ENCODE measurements around the gene SYCP2.
"Not testable (repeated sequence)": the region's sequence is repeated elsewhere in the genome, so short reads cannot be mapped to it uniquely, and the experiment has no call there.

SYCP2 gene

DNA sequence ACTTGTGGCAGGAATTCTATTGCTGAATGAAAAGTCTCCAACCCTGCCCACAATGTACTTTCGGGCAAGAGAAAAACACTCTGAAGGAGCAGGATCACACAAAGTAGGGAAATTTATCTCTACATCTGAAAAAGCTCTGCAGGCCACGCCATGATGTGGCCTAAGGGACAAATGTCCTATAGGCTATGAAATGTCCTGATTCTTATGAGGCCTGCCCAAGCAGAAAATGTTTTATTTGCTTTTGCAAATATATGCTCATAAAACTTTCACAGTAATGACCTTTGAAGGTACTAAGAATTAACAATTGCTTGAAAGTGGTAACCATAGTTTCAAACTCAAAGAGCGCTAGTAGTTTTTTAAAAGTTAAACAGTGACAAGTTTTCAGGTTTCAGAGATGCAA, 31.0 kb downstream of the SYCP2 start:
- no peak for DNase-seq (ENCODE audit: low read depth in 3 of 3)

DNA sequence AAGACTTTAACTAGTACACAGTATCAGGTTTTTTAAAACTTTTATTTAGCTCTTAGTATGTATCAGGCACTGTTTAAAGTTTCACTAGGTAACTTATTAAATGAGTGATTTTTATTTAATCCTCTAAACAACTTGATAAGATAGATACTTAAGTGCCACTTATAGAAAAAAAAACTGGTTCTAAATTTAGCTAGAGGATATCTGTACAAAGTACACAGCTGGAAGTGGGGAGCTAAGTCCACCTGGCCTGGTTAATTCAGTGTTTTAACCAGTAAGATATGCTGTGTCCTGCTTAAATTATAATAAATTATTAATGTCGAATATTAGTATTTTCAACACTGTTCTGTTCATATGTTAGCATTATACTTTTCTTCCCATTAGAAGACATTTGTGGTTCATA, 37.5 kb downstream of the SYCP2 start:
- DNase-seq (ENCODE audit: low read depth in 3 of 3) = no peak

DNA sequence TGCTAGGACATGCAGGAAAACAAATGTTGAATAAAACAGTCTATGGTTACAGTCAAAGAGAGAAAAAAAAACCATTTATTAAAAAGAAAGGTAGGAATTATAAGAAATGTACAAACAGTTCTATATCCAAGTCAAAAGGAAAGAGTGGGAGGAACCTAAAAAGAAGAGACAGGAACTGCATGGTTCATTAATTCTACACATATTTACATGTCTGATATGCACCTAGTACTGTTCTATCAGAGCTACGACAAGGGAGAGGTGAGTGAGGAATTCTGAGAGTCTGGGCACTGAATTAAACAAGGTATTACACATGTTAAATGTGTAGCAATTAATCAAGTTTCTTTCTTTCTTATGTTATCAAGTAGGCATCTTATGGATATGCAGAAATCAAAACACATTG, 41.9 kb downstream of the SYCP2 start:
- DNase-seq (ENCODE audit: low read depth in 3 of 3) = no peak

DNA sequence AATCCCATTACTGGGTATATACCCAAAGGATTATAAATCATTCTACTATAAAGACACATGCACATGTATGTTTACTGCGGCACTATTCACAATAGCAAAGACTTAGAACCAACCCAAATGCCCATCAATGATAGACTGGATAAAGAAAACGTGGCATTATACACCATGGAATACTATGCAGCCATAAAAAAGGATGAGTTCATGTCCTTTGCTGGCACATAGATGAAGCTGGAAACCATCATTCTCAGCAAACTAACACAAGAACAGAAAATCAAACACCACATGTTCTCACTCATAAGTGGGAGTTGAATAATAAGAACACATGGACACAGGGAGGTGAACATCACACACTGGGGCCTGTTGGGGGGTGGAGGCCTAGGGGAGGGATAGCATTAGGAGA, 43.4 kb downstream of the SYCP2 start:
- DNase-seq (ENCODE audit: low read depth in 3 of 3) = not testable (repeated sequence)

DNA sequence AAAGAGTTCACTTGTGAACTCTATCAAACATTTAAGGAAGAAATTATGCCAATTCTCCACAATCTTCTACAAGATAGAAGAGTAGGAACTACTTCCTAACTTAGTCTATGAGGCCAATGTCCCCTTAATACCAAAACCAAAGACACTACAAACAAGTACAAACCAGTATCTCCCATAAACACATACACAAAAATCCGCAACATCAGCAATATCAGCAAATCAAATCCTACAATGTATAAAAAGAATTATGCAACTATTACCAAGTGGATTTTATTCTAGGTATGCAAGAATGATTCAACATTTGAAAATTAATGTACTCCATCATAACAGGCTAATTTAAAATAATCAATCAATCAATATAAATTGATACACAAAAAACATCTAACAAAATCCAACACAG, 45.4 kb downstream of the SYCP2 start:
- DNase-seq (ENCODE audit: low read depth in 3 of 3) = no peak

DNA sequence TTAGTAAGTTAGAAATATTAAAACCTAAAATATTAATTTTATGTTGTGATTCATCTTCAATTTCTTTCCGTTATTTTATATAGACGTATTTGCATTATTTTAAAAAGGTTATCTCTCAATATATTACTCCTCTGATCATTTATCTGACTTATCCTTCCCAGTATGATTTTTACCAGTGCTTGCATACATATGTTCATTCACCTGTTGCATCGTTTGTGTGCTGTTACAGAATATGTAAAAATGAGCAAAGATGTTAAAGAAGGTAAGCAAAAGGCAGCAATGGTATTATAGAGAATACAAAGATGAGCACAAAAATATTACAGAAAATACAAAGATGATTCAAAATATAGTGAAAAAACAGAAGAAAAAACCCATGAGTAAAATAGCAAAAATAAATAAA, 48.9 kb downstream of the SYCP2 start:
- no peak for DNase-seq (ENCODE audit: low read depth in 3 of 3)

DNA sequence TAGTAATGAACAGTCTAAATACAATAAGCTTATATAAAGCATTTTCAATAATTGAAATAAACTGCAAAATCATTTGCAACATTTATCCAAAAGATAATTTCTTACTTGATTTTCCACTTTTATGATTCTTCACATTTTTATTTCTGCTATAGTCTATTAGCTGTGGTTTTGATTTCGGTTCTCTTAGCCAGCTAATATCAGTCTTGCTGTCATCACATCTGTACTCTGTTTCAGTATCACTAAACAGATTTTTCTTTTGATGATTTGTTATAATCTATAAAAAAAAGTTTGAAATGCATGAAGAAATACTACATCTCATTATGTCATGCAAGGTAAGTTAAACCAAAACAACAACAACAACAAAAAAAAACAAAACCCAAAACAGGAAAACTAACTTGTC, 53.2 kb downstream of the SYCP2 start:
- DNase-seq (ENCODE audit: low read depth in 3 of 3) = no peak

DNA sequence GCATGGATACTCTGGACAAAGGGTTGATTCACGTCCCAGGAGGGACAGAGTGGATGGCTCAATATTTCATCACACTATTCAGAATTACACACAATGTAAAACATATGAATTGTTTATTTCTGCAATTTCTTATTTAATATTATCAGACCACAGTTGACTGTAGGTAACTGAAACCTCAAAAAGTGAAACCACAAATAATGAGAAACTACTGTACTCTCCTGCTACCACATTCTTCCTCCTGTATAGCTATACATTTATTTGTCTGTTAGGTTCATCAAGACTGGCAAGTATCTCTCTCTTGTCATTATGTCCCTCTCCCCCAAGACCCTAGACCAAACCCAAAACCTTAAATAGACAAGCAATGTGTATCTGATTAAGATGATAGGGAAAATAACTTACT, 60.0 kb downstream of the SYCP2 start:
- DNase-seq (ENCODE audit: low read depth in 3 of 3) = no peak

DNA sequence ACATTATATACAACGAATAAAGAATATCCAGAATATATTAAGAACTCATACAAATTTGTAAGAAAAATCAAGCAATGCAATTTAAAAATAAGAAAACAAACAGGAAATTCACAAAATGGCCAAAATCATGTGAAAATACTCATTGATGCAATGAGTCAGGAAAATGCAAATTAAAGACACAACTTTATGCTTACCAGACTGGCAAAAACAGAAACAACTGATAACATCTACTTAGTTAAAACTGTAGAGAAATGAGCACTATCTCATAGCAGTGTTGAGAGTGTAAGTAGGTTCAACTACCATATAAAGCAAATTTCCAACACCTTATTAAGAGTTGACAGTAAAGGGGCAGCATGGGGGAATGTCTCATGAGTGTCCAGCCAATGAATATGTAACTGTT, 62.3 kb downstream of the SYCP2 start:
- DNase-seq (ENCODE audit: low read depth in 3 of 3) = no peak

DNA sequence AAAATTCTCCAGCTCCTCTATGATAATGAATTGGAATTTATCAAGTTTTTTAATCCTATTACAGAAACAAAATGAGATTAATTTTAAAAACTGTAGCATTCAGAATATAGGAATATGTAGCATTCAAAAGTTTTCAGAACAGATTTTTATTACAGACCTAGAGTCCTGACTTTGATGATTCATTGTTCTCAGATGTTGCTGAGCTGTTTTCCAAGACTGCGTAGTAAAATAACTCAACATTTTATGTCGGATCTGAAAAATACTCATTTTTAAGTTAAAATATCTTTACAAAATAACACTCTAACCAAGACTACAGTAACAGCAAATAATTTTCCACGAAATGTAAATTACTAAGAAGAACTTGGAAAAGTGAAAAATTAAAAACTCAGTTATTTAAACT, 67.1 kb downstream of the SYCP2 start:
- DNase-seq (ENCODE audit: low read depth in 3 of 3) = no peak

DNA sequence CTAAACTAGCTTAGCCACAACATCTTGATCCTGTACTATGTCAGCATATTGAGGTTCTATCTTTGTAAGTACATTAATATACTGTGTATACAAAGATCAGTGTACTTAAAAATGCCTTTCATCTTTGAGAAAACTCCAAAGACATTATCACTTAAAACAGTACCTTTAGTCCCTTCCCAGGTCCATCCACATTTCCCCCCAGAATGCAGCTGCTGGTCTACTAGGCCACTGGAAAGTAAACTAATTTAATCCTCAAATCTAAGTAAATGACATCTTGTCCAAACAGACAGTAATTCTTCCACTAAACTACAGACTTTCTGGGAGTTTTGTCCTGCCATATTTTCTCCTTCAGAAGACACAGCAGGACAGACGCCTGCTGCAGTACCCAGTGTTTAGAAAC, 68.7 kb downstream of the SYCP2 start:
- DNase-seq (ENCODE audit: low read depth in 3 of 3) = no peak

DNA sequence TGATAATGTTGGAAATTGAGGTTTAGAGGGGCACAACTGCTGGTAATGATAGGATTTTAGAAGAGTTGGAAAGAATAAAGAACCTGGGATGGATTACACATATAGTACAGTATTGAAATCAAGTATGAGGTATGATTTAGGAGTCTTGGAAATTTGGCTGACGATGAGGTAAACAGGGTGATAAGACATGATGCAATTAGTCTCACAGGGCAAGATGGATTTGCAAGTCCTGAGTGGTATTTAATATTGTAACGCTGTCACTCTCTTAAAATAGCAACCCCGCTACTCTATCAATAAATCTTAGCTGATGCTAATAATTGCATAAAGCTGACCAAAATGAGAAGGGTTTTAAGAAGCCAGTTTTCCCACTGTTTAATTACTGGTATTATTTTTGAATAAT, 70.4 kb downstream of the SYCP2 start:
- DNase-seq (ENCODE audit: low read depth in 3 of 3) = no peak

DNA sequence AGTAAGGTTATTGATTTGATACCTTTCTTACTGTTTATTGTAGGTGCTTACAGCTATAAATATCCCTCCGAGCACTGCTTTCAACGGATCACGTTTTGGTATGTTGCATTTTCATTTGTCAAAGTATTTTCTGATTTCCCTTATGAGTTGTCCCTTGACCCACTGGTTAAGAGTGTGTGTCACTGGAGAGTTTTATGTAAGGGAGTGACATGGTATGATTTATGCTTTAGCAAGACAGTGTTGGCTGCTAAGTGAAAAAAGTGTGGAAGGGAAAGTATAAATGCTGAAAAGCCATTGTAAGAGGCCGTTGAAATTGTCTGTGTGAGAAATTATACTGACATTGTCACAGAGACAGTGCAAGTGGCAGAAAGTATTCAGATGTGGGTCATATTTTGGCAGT, 72.0 kb downstream of the SYCP2 start:
- no peak for DNase-seq (ENCODE audit: low read depth in 3 of 3)

DNA sequence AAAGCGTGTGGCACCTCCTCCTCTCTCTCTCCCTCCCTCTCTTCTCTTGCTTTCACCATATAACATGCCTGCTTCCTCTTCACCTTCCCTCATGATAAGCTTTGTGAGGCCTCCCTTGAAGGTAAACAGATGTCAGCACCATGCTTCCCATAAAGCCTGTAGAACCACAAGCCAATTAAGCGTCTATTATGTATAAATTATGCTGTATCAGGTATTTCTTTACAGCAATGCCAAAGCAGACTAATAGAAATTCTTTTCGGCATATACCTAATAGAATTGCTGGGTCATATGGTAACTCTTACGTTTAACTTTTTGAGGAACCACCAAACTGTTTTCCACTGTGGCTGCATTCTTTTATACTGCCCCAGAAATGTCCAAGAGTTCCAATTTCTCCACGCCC, 75.0 kb downstream of the SYCP2 start:
- no peak for DNase-seq (ENCODE audit: low read depth in 3 of 3)

DNA sequence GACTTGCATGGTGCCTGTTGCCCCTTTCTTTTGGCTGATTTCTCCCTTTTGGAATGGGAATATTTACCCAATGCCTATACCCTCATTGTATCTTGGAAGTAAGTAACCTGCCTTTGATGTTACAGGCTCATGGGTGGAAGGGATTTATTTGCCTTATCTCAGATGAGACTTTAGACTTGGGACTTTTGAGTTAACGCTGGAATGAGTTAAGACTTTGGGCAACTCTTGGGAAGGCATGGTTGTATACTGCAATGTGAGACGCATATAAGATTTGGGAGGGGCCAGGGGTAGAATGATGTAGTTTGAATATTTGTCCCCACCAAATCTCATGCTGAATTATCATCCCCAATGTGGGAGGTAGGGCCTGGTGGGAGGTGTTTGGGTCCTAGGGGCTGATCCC, 75.5 kb downstream of the SYCP2 start:
- DNase-seq (ENCODE audit: low read depth in 3 of 3) = no peak

DNA sequence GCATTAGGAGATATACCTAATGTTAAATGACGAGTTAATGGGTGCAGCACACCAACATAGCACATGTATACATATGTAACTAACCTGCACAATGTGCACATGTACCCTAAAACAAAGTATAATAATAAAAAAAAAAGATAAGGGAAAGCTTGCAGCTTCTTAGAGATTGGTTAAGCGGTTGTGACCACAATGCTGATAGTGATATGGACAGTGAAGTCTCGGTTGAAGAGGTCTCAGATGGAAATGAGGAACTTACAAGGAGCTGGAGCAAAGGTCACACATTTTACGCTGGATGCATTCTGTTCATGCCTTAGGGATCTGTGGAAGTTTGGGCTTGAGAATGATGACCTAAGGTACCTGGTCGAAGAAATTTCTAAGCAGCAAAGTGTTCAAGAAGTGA, 76.5 kb downstream of the SYCP2 start:
- DNase-seq (ENCODE audit: low read depth in 3 of 3) = not testable (repeated sequence)

DNA sequence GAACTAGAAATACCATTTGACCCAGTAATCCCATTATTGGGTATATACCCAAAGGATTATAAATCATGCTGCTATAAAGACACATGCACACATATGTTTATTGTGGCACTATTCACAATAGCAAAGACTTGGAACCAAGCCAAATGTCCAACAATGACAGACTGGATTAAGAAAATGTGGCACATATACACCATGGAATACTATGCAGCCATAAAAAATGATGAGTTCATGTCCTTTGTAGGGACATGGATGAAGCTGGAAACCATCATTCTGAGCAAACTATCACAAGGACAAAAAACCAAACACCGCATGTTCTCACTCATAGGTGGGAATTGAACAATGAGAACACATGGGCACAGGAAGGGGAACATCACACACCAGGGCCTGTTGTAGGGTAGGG, 76.9 kb downstream of the SYCP2 start:
- DNase-seq (ENCODE audit: low read depth in 3 of 3) = not testable (repeated sequence)

DNA sequence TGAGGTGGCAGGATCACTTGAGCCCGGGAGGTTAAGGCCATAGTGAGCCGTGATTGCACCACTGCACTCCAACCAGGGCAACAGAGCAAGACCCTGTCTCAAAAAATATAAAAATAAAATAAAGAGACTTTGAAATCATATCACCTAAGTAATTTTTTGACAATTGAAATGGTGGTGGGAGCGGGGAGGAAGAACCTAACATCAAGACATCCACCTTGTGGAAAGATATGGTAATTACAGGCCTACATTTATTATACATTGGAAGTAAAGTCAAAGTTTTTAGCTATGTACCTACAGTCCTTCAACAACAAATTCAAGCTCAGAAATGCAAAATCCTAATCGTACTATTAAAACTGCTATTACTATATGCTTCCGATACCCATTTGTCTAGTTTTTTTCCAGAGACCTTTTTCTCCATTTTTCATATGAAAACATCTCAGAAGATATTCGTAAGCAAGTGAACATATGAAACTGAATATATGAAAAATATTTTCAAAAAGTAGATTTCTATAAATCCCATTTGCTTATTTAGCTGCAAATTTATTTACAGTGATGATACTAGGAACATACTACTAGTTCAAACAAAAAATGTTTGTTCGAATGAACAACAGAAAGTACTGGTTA, 83.3 kb downstream of the SYCP2 start:
- no peak for DNase-seq (ENCODE audit: low read depth in 3 of 3)

DNA sequence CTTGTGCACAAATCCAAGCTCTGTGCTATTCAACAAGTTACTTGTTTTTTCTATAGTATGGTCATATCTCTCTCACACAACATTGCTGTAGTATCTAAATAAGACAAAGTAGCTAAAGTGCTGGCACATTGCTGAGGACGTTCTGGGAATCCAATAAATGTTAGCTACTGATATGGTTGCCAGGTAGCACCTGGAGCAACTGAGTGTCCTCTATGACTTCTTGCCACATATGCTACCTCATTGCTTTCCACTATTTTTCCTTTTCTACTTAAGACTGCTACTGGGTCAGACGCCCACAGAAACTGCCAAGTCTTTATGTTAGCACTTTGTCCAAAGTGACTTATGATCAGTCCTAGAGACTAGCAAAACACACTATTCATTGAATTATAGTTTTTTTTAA, 85.3 kb downstream of the SYCP2 start:
- no peak for DNase-seq (ENCODE audit: low read depth in 3 of 3)

DNA sequence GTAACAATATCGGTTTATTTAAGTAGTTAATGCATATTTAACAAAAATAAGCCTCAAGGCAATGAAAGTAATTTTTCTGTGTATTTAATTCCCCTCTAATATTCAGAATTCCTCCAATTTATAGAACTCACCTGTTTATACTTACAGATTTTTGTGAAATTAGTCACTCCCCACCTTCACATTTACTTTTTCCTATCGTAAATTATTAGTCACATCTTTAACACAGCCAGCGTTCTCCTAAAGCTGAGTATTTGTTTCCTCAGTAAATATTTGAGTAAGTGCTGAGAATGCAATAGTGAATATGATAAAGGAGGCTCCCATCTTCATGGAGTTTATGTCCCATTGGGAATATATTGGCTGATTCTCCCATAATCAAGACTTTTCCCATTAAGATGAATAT, 88.0 kb downstream of the SYCP2 start:
- no peak for DNase-seq (ENCODE audit: low read depth in 3 of 3)

DNA sequence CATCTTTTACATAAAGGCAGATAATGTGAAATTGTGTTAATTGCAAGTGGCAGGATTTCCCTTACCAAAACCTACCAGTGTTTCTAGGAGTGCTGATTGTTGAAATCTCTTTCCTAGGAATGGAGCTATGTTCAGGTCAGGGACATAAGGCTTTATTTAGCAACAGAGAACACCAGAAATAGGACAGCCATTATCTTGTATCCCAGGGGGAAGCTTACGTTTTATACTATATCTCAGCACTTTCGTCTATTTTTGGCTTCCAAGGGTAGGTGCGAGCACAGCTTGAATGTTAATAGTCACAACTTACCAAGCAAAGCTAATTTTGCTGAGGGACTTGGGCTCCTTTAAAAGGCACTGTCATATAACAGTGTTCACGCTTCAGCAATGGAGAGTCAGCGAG, 94.0 kb downstream of the SYCP2 start:
- DNase-seq (ENCODE audit: low read depth in 3 of 3) = no peak

DNA sequence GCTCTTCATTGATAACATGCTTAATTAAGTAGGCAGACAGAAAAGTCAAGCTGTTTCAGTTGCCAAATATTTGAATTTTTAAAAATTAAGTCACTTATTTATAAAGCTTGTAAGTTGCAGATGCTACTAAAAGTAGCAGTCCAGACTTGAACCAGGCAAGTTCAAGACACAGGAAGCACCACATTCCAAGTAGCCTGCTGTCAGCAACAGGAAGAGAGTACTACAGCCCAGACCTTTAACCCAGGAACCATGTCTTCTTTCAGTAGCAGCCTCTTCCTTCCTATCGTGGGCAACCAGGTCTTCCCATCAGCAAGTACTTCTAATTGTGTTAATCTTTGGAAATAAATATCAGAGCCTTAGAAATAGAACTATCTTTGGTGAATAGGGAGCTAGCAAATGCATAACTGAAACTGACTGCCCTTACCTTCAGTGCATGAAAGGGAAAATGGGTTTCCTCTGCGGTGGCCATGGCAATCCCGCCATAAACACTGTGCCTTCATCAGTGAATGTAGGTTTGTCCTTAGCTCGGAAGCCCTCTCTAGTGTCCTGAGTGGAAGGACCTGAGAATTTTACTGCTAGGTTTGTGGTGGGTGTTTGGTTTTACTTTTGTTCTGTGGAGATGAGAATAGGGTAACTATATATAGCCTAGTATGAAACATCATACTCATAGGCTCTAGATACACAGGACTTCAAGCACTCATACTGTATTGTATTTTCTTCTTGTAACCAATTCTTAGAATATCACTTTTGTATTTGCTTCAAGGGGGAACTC, 95.6 kb downstream of the SYCP2 start:
- no peak for DNase-seq (ENCODE audit: low read depth in 3 of 3)

DNA sequence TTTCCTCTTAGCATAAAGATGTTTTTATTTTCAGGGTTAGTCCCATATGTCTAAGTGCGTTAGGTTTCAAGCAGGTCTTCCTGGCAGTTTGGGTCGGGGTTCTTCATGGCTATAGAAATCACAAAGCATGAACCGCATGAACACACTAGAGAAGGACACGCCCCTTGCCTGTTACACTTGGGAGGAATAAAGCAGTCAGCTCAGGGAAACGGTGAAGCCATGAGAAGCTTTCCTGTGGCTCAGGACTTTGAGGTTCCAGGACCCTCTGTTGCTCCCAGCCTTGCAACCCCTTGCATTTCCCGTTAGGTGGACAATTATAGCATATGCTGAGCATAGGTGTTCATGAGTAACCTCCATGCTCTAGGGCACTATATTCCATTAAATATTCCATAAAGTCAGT, 96.7 kb downstream of the SYCP2 start:
- no peak for DNase-seq (ENCODE audit: low read depth in 3 of 3)

Data from stimulated activated CD4-positive, alpha-beta T cell treated with anti-CD3 and anti-CD28 coated beads, TNF-alpha, amount 100 ng/mL, for 24 hours (primary cell).